ENCODE measurements around the gene ZSCAN5B. TPM values are rescaled to one million over a fixed set of nuclear protein-coding genes. Genes with fewer than 3 reads are reported as not detected.

ZSCAN5B gene
- total and polyA plus RNA-seq, 2 of the 8 experiments (the other 6 are each of a cell fraction or from before 2014, with no cell fraction given): not detected

DNA sequence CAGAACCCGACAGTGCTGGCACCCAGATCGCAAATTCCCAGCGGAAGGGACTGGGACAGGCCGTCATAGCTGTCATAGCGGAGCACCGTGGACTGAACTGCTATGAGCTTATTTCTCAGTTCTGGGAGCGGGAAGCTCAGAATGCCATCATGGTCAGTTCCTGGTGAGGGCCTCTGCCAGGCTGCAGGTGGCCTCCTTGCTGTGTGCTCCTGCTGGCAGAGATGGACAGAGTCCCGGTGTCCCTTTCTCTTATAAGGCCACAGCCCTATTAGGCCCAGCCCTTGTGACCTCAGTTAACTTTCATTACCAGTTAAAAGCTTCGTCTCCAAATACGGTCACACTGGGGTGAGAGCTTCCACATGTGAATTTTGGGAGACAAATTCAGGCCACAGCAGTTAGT, 51.9 kb downstream of the ZSCAN5B start:
- POLR2A ChIA-PET (ENCODE audit: partially characterized antibody): interaction anchor here (1.0 to 5.2 kb wide), 4 partner anchors 9 to 24 kb away, joined by 3 to 21 read pairs (median 4); partner anchors contain the start of gene ZNF787
- Histone ChIP-seq H3K23me2 (ENCODE audit: low read depth, low read length) (peaks cover 5% of the 10 kb centered on the region; the same call in 1 of the 2 replicates), H2BK12ac (ENCODE audit: low read depth, low read length) (no peak overlapping the region), H3K4me1 (replicated peaks in 1 of 4; ENCODE audit: control insufficient read depth in 3 of 4, insufficient read depth in 4 of 4, low read length in 3 of 4) (peaks cover 0 to 5% (median 2%) of the 10 kb centered on the region in 4 experiments; a peak in 4 of 7 replicates), H3K4ac (replicated peaks; ENCODE audit: insufficient read length, low read depth, low read length) (no peak overlapping the region), H4K20me1 (replicated peaks in 1 of 2; ENCODE audit: control insufficient read depth in 1 of 2, insufficient read depth in 2 of 2, low read length in 2 of 2) (peaks cover 3 to 19% of the 10 kb centered on the region in 2 experiments), H3K56ac (replicated peaks; ENCODE audit: insufficient read length, low read depth, low read length) (no peak overlapping the region), H3K27ac (ENCODE audit: low read depth, low read length) (no peak overlapping the region), H3K36me3 (ENCODE audit: control insufficient read depth in 2 of 4, insufficient read depth in 4 of 4, low read length in 3 of 4) (peaks cover 0 to 22% (median 7%) of the 10 kb centered on the region in 4 experiments; a peak in 5 of 8 replicates), H3K9ac (replicated peaks in 1 of 4; ENCODE audit: extremely low read depth in 1 of 4, low read depth in 3 of 4, low read length in 3 of 4) (no peak overlapping the region), H3K4me2 (ENCODE audit: insufficient read depth in 1 of 2, low read depth in 2 of 2, low read length in 2 of 2) (no peak overlapping the region), H4K5ac (ENCODE audit: insufficient read length, low read depth, low read length) (no peak overlapping the region), H3K23ac (ENCODE audit: insufficient read length) (no peak overlapping the region), H2BK20ac (ENCODE audit: low read length) (no peak overlapping the region), H2BK15ac (ENCODE audit: low read length) (no peak overlapping the region), H3K18ac (ENCODE audit: extremely low read depth, low read length) (no peak overlapping the region), H3K79me1 (ENCODE audit: low read depth, low read length) (peaks cover 13% of the 10 kb centered on the region), H3K79me2 (ENCODE audit: control insufficient read depth in 1 of 2, insufficient read depth in 2 of 2, low read length in 2 of 2) (peaks cover 0 to 41% of the 10 kb centered on the region in 2 experiments; a peak in 2 of 4 replicates), H3K14ac (ENCODE audit: insufficient read length) (no peak overlapping the region), H3K9me3 (ENCODE audit: insufficient read depth in 2 of 2, low read depth in 1 of 2, low read length in 1 of 2) (no peaks in the 10 kb centered on the region), H3K27me3 (replicated peaks in 1 of 4; ENCODE audit: control insufficient read depth in 3 of 4, extremely low read depth in 1 of 4, insufficient read depth in 3 of 4, low read length in 3 of 4) (no peaks in the 10 kb centered on the region), H2BK120ac (replicated peaks; ENCODE audit: low read depth, low read length) (no peak overlapping the region), H3K4me3 (ENCODE audit: extremely low read depth in 1 of 4, insufficient read depth in 2 of 4, low read depth in 3 of 4, low read length in 4 of 4) (no peak overlapping the region), H2BK5ac (ENCODE audit: low read depth, low read length) (no peak overlapping the region; the same call in 1 of the 2 replicates), H4K91ac (replicated peaks; ENCODE audit: insufficient read length, low read length) (no peak overlapping the region), H2AFZ (ENCODE audit: low read length) (no peak overlapping the region), H4K8ac (ENCODE audit: extremely low read depth, insufficient read depth, low read length) (no peak overlapping the region), H2AK5ac (ENCODE audit: low read depth, low read length) (no peak overlapping the region)
- FAIRE-seq: no peak
- CTCF ChIA-PET (ENCODE audit: partially characterized antibody): interaction anchor here (0.6 to 6.5 kb wide), 6 partner anchors 8 to 71 kb away, joined by 3 to 47 read pairs (median 4); no protein-coding TSS in a partner anchor
- 87% methylated on average over 10 of the region's 10 CpGs; no CpG with 5 or more reads in 1 of the 2 experiments for WGBS, 2 experiments (ENCODE audit: extremely low coverage in 1 of 2, insufficient coverage in 1 of 2, insufficient read length in 1 of 2, insufficient replicate concordance in 2 of 2, low coverage in 1 of 2, low lambda C conversion rate in 2 of 2, missing lambda C conversion rate in 1 of 2)
- DNase-seq (ENCODE audit: low read depth in 1 of 2, low spot score in 2 of 2): no peak
- TF ChIP-seq RNF2 (IDR thresholded peaks at IDR 0.05; ENCODE audit: borderline replicate concordance, low read depth, low read length, missing control alignments, poor library complexity, severe bottlenecking): no peak
- TF ChIP-seq, protein P1, sequence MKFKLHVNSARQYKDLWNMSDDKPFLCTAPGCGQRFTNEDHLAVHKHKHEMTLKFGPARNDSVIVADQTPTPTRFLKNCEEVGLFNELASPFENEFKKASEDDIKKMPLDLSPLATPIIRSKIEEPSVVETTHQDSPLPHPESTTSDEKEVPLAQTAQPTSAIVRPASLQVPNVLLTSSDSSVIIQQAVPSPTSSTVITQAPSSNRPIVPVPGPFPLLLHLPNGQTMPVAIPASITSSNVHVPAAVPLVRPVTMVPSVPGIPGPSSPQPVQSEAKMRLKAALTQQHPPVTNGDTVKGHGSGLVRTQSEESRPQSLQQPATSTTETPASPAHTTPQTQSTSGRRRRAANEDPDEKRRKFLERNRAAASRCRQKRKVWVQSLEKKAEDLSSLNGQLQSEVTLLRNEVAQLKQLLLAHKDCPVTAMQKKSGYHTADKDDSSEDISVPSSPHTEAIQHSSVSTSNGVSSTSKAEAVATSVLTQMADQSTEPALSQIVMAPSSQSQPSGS (IDR thresholded peaks at IDR 0.05; ENCODE audit: low read length): no peak

All from H1 (cell line).